Spinal cord (tissue), 10 donors: Measurements from ENCODE around the gene GJB1. TPM values are rescaled to one million over a fixed set of nuclear protein-coding genes. Genes with fewer than 3 reads are reported as not detected.

Source experiments
- DNase-seq, 6 donors: peaks; one replicate each; pipeline versions ENCODE4 v3.0.0 to v3.0.0-alpha.2; 2013 to 2015; ENCODE audit warnings: low spot score in 6 of 6, low read depth in 4 of 6
- H3K27ac ChIP-seq: one replicate; pipeline ENCODE4 v1.5.1; 2013; ENCODE audit warnings: low read depth, low read length, control low read depth
- H3K27me3 ChIP-seq: one replicate; pipeline ENCODE4 v1.6.1; 2013; ENCODE audit warnings: low read length; ENCODE audit not compliant: control insufficient read depth, insufficient read depth
- H3K36me3 ChIP-seq: one replicate; pipeline ENCODE4 v1.6.1; 2013; ENCODE audit warnings: low read length; ENCODE audit not compliant: control insufficient read depth, insufficient read depth
- H3K4me1 ChIP-seq: one replicate; pipeline ENCODE4 v1.6.1; 2013; ENCODE audit warnings: low read length; ENCODE audit not compliant: control insufficient read depth, insufficient read depth
- H3K4me3 ChIP-seq: one replicate; pipeline ENCODE4 v1.5.1; 2013; ENCODE audit warnings: low read depth, low read length, control low read depth
- H3K9me3 ChIP-seq: one replicate; pipeline ENCODE4 v1.6.1; 2013; ENCODE audit warnings: low read length; ENCODE audit not compliant: control insufficient read depth, insufficient read depth
- WGBS: methylation state at CpG from one replicate; pipeline ENCODE4 v1.1.5; 2013; ENCODE audit warnings: missing lambda C conversion rate; ENCODE audit not compliant: insufficient coverage; 5-methylcytosine and 5-hydroxymethylcytosine counted together
- polyA plus RNA-seq, 2 donors: library from polyadenylated mRNA; unstranded; fragments of 120-200 nt; gene quantifications; one replicate each; pipeline ENCODE4 v1.2.1, GENCODE V29; 2013; ENCODE audit not compliant: insufficient read length in 2 of 2
- total RNA-seq, 2 donors: library from RNA; depleted of rRNA in 1 of 2; stranded (reverse); fragments of 120-200 nt in 1 of 2; fragments of >200 nt in 1 of 2; gene quantifications; one replicate each; pipeline versions ENCODE4 v1.2.3 to v1.2.4, GENCODE V29; 2013 to 2014
- donor health status: healthy.

The GJB1 gene
- total and polyA plus RNA-seq, 4 donors: 2.4 to 5.3 (median 2.7) TPM

DNA sequence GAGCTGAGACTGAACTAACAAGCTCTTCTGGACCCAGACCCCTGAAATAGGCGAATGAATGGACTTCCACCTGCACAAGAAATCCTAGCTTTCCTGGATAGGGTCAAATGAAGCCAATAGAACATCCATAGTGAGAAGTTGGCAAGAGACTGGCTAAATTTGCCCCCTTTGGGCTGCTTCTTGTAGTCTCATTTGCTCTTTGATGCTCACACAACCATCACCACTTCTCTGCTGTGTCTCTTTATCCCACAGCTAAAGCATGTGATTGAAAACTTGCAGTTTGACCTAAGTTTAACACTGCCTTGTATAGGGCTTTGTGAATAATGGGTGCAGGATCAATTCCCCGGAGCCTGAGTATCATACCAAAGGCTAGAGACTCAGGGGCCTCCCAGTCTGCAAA lies 40.2 kb upstream of the GJB1 start:
- no peaks in the 10 kb centered on the region for H3K9me3 ChIP-seq
- no peaks in the 10 kb centered on the region for H3K36me3 ChIP-seq
- peak in 2 of 6 donors; percentile 11 to 20 for DNase-seq
- H3K4me3 ChIP-seq: peak overlapping the region; percentile 45
- H3K4me1 ChIP-seq: peaks cover 10% of the 10 kb centered on the region
- peak overlapping the region; percentile 92 for H3K27ac ChIP-seq
- 43% methylated on average over 1 of the region's 2 CpGs for WGBS
- H3K27me3 ChIP-seq: no peaks in the 10 kb centered on the region

DNA sequence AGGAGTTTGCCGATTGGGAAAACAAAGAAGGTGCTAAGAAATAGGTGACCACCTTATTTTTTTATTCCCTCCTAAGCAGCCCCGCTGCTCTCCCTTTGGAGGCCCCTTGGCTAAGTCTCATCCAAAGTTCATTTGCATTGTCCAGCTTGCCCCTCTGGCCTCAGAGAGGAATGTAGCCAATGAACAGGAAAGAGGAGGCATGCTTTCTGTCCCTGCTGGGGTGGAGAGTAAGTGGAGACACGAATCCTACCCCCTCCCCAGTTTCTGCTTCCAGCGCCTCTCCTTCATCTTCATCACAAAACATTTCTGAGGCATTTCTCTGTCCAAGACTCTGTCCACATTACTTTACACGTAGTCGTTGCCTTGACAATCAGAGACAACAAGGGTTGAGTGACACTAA lies 39.7 kb upstream of the GJB1 start:
- Histone ChIP-seq H3K9me3 (no peaks in the 10 kb centered on the region), H3K36me3 (no peaks in the 10 kb centered on the region), H3K4me3 (no peak overlapping the region), H3K4me1 (peaks cover 10% of the 10 kb centered on the region), H3K27me3 (no peaks in the 10 kb centered on the region), H3K27ac (peak overlapping the region; percentile 92)
- WGBS: 36% methylated on average over 4 of the region's 6 CpGs
- DNase-seq: peak in 2 of 6 donors; percentile 4 to 40

- no peaks in the 10 kb centered on the region for H3K27me3 ChIP-seq
- peak overlapping the region; percentile 6 for H3K27ac ChIP-seq
- no CpG with 5 or more reads among the region's 5 CpGs for WGBS
- no peaks in the 10 kb centered on the region for H3K9me3 ChIP-seq
- no peak overlapping the region for H3K4me3 ChIP-seq
- peaks cover 10% of the 10 kb centered on the region for H3K4me1 ChIP-seq
- DNase-seq: no peak
- no peaks in the 10 kb centered on the region for H3K36me3 ChIP-seq
Measured at GRCh38 chrX:71184092-71184491, 38.9 kb upstream of the GJB1 start.

- Histone ChIP-seq H3K4me1 (peaks cover 10% of the 10 kb centered on the region), H3K27me3 (no peaks in the 10 kb centered on the region), H3K27ac (no peak overlapping the region), H3K9me3 (no peaks in the 10 kb centered on the region), H3K4me3 (no peak overlapping the region), H3K36me3 (no peaks in the 10 kb centered on the region)
- DNase-seq: no peak
- 74% methylated on average over 4 of the region's 4 CpGs for WGBS
Measured at GRCh38 chrX:71184803-71185495, 38.1 kb upstream of the GJB1 start.

GRCh38 chrX:71191248-71191647 lies 31.8 kb upstream of the GJB1 start:
- Histone ChIP-seq H3K4me3 (no peak overlapping the region), H3K27me3 (no peaks in the 10 kb centered on the region), H3K9me3 (no peaks in the 10 kb centered on the region), H3K27ac (no peak overlapping the region), H3K4me1 (no peaks in the 10 kb centered on the region), H3K36me3 (no peaks in the 10 kb centered on the region)
- no peak for DNase-seq

GRCh38 chrX:71195964-71196649 lies 26.9 kb upstream of the GJB1 start:
- no peak overlapping the region for H3K27ac ChIP-seq
- no peaks in the 10 kb centered on the region for H3K4me1 ChIP-seq
- no peaks in the 10 kb centered on the region for H3K27me3 ChIP-seq
- WGBS: 55% methylated on average over 4 of the region's 4 CpGs
- H3K4me3 ChIP-seq: no peak overlapping the region
- no peaks in the 10 kb centered on the region for H3K9me3 ChIP-seq
- no peaks in the 10 kb centered on the region for H3K36me3 ChIP-seq
- DNase-seq: no peak

DNA sequence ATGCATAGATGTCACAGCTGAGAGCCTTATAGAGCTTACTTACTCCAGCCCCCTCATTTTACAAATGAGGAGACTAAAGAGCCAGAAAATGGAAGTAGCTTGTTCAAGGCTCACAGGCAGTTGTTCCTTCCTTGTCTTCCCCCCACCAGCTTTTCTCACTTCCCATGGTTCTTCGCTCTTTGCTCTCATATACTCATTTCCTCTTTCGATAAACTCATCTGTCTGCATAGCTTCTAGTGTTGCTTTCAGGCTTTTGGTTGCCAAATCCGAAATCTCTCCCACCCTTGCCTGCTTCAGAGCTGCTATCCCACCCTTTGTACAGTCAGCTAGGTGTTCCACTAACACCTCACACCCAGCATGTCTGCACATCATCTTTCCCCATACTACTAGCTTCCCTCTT lies 25.0 kb upstream of the GJB1 start:
- DNase-seq: no peak
- H3K27ac ChIP-seq: no peak overlapping the region
- H3K9me3 ChIP-seq: no peaks in the 10 kb centered on the region
- no peaks in the 10 kb centered on the region for H3K4me1 ChIP-seq
- H3K4me3 ChIP-seq: no peak overlapping the region
- 81% methylated on average over 3 of the region's 3 CpGs for WGBS
- H3K36me3 ChIP-seq: no peaks in the 10 kb centered on the region
- H3K27me3 ChIP-seq: no peaks in the 10 kb centered on the region

DNA sequence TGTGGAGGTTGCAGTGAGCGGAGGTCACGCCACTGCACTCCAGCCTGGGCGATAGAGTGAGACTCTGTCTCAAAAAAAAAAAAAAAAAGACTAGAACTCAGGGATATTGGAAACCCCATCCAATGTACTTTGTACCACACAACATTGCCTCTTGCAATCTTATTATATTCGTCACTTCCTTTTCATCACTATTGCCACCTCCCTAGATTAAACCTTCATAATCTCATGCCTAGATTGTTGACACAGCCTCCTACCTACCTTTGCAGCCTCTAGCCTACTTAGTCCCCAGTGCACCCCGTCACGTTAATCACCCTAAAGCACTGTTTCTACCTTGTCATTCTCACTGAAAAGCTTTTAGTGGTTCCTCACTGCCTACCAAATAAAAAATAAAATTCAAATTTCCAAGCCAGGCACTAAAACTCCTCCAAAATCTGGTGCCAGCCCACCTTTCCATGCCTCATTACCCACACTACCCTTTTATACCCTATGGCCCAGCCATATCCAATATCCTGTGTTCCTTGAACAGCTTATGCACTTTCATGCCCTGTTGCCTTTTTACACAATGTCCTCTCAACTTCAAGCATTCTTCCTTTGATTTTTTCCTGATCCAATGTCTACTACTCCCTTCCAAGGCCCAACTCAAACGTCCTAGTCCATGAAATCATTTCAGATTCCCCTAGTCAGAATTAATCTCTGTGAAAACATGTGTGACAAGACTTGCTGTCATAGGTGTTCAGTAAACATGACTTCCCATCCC lies 23.6 kb upstream of the GJB1 start:
- Histone ChIP-seq H3K4me1 (no peaks in the 10 kb centered on the region), H3K4me3 (no peak overlapping the region), H3K36me3 (no peaks in the 10 kb centered on the region), H3K27ac (no peak overlapping the region), H3K27me3 (no peaks in the 10 kb centered on the region), H3K9me3 (no peaks in the 10 kb centered on the region)
- WGBS: 87% methylated on average over 7 of the region's 7 CpGs
- DNase-seq: no peak

DNA sequence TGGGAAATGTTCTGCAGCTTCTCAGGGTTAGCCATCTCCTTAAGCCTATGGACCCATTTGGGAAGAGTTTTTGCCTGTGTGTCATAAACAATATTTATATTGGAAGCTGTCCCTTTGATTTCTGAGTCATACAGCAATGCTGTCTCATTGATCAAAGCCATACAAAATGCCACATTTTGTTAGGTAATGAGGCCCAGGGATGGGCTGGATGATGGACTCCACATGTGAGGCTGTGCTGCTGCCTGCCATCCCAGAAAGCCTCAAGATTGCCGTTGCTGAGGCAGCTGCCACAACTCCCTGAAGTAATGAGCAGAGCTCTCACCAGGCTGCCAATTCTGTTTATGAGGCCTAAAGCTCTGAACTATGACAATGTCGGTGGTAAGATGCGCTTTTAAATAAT lies 12.2 kb upstream of the GJB1 start:
- H3K27me3 ChIP-seq: no peaks in the 10 kb centered on the region
- no peaks in the 10 kb centered on the region for H3K9me3 ChIP-seq
- H3K4me1 ChIP-seq: no peaks in the 10 kb centered on the region
- no peak overlapping the region for H3K4me3 ChIP-seq
- H3K36me3 ChIP-seq: no peaks in the 10 kb centered on the region
- 70% methylated on average over 3 of the region's 3 CpGs for WGBS
- DNase-seq: peak in 1 of 6 donors; percentile 44
- no peak overlapping the region for H3K27ac ChIP-seq
